ENCODE data around the gene GPR135.

DNA sequence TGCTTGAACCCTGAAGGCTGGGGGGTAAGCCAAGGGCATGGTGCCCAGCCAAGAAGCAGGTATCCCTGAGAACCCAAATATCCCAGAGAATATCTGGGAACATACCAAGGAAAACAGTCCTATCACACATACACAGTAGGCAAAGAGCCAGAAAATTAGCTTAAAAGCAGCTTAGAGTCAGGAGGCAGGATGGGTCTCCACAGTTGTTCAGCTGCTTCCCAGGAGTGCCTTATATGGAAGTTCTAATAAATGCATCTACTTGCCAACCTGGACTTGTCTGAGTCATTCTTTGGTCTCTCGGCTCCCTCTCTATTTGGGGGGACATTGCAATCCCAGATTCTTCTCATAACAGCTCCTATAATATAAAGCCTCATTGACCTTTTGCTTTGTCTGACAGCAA lies 9.0 kb upstream of the GPR135 start:
- TF ChIP-seq ELF4 (IDR thresholded peaks at IDR 0.05): no peak
- no peak for TF ChIP-seq ZNF384 (IDR thresholded peaks at IDR 0.05)
- no peak for TF ChIP-seq ARNT (IDR thresholded peaks at IDR 0.05)
- TF ChIP-seq BHLHE40 (IDR thresholded peaks at IDR 0.05; ENCODE audit: borderline replicate concordance): no peak
- no peak for TF ChIP-seq FOXM1 (IDR thresholded peaks at IDR 0.05; ENCODE audit: borderline replicate concordance)
